ENCODE measurements around the gene B3GNT8.
"Not testable (repeated sequence)": the region's sequence is repeated elsewhere in the genome, so short reads cannot be mapped to it uniquely, and the experiment has no call there.

- TF ChIP-seq CTCF, POLR2A, EP300 (IDR thresholded peaks at IDR 0.05): not testable (repeated sequence)
Measured at GRCh38 chr19:41381536-41381935, 45.6 kb downstream of the B3GNT8 start.
